ENCODE results near the gene NHLRC1.

The NHLRC1 gene

GRCh38 chr6:18126121-18126520 lies 3.6 kb upstream of the NHLRC1 start:
- no peaks in the 10 kb centered on the region for H4K20me1 ChIP-seq (ENCODE audit: low read depth, low read length)
- H3K79me2 ChIP-seq (ENCODE audit: insufficient read depth, low read length), result no peaks in the 10 kb centered on the region
- H3K4me2 ChIP-seq (ENCODE audit: low read depth, low read length, poor library complexity, severe bottlenecking), result no peak overlapping the region
- H3F3A ChIP-seq (ENCODE audit: insufficient read depth), result no peaks in the 10 kb centered on the region
- no peak overlapping the region for H3K9ac ChIP-seq (ENCODE audit: low read length)
- no peaks in the 10 kb centered on the region for H3K9me3 ChIP-seq (ENCODE audit: insufficient read depth, low read length)
- no peak for TF ChIP-seq EZH2phosphoT487 (conservative IDR thresholded peaks at IDR 0.05; ENCODE audit: low read length)
- TF ChIP-seq CTCF (IDR thresholded peaks at IDR 0.05; ENCODE audit: insufficient read depth, low read length, poor library complexity, severe bottlenecking), result no peak
- no peak overlapping the region for H2AFZ ChIP-seq (ENCODE audit: low read depth, low read length, severe bottlenecking)
- H3K27me3 ChIP-seq (ENCODE audit: low read length), result no peaks in the 10 kb centered on the region
- no peaks in the 10 kb centered on the region for H3K9me2 ChIP-seq (replicated peaks; ENCODE audit: insufficient read depth, low read length)
- no peak overlapping the region for H3K4me3 ChIP-seq (ENCODE audit: insufficient read depth, low read length, poor library complexity, severe bottlenecking)
- H3K36me3 ChIP-seq (ENCODE audit: low read length), result no peaks in the 10 kb centered on the region
- no peak overlapping the region for H3K27ac ChIP-seq (ENCODE audit: low read depth, low read length)

GRCh38 chr6:18121580-18122127 lies 823 bp downstream of the NHLRC1 start:
- no peaks in the 10 kb centered on the region for H3F3A ChIP-seq (ENCODE audit: insufficient read depth)
- H3K27ac ChIP-seq (ENCODE audit: low read depth, low read length), result no peak overlapping the region
- TF ChIP-seq EZH2phosphoT487 (conservative IDR thresholded peaks at IDR 0.05; ENCODE audit: low read length), result no peak
- no peak for TF ChIP-seq CTCF (IDR thresholded peaks at IDR 0.05; ENCODE audit: insufficient read depth, low read length, poor library complexity, severe bottlenecking)
- H3K36me3 ChIP-seq (ENCODE audit: low read length), result no peaks in the 10 kb centered on the region
- no peak overlapping the region for H3K4me3 ChIP-seq (ENCODE audit: insufficient read depth, low read length, poor library complexity, severe bottlenecking)
- no peak overlapping the region for H2AFZ ChIP-seq (ENCODE audit: low read depth, low read length, severe bottlenecking)
- H3K9me2 ChIP-seq (replicated peaks; ENCODE audit: insufficient read depth, low read length), result no peaks in the 10 kb centered on the region
- no peak overlapping the region for H3K4me2 ChIP-seq (ENCODE audit: low read depth, low read length, poor library complexity, severe bottlenecking)
- no peaks in the 10 kb centered on the region for H3K9me3 ChIP-seq (ENCODE audit: insufficient read depth, low read length)
- no peaks in the 10 kb centered on the region for H3K27me3 ChIP-seq (ENCODE audit: low read length)
- no peaks in the 10 kb centered on the region for H3K79me2 ChIP-seq (ENCODE audit: insufficient read depth, low read length)
- no peaks in the 10 kb centered on the region for H4K20me1 ChIP-seq (ENCODE audit: low read depth, low read length)
- H3K9ac ChIP-seq (ENCODE audit: low read length), result no peak overlapping the region

- no peak overlapping the region for H3K4me2 ChIP-seq (ENCODE audit: low read depth, low read length, poor library complexity, severe bottlenecking)
- H3K27ac ChIP-seq (ENCODE audit: low read depth, low read length), result no peak overlapping the region
- H3K9me2 ChIP-seq (replicated peaks; ENCODE audit: insufficient read depth, low read length), result no peaks in the 10 kb centered on the region
- H3F3A ChIP-seq (ENCODE audit: insufficient read depth), result no peaks in the 10 kb centered on the region
- H3K27me3 ChIP-seq (ENCODE audit: low read length), result no peaks in the 10 kb centered on the region
- H2AFZ ChIP-seq (ENCODE audit: low read depth, low read length, severe bottlenecking), result no peak overlapping the region
- no peak overlapping the region for H3K4me3 ChIP-seq (ENCODE audit: insufficient read depth, low read length, poor library complexity, severe bottlenecking)
- H3K79me2 ChIP-seq (ENCODE audit: insufficient read depth, low read length), result no peaks in the 10 kb centered on the region
- no peaks in the 10 kb centered on the region for H3K36me3 ChIP-seq (ENCODE audit: low read length)
- no peaks in the 10 kb centered on the region for H4K20me1 ChIP-seq (ENCODE audit: low read depth, low read length)
- TF ChIP-seq CTCF (IDR thresholded peaks at IDR 0.05; ENCODE audit: insufficient read depth, low read length, poor library complexity, severe bottlenecking) (no peak), EZH2phosphoT487 (conservative IDR thresholded peaks at IDR 0.05; ENCODE audit: low read length) (no peak)
- H3K9ac ChIP-seq (ENCODE audit: low read length), result no peak overlapping the region
- H3K9me3 ChIP-seq (ENCODE audit: insufficient read depth, low read length), result no peaks in the 10 kb centered on the region
Measured at GRCh38 chr6:18119236-18119635, 3.2 kb downstream of the NHLRC1 start.
